Astrocyte (in vitro differentiated cells and primary cell): ENCODE data around the gene LRRC57. TPM values are rescaled to one million over a fixed set of nuclear protein-coding genes. Genes with fewer than 3 reads are reported as not detected.

Source experiments
- DNase-seq: peaks from one replicate; pipeline ENCODE4 v3.0.0-alpha.2; 2010; ENCODE audit warnings: low read depth
- FAIRE-seq: peaks from 2 replicates; lab custom pipeline; 2011; peaks lifted over from hg19 to GRCh38; lab: Jason Lieb, UNC
- H2AFZ ChIP-seq: 2 replicates; pipeline ENCODE4 v1.6.0; 2012; ENCODE audit warnings: low read depth, low read length, inconsistent platforms
- H3K27ac ChIP-seq: 2 replicates; pipeline ENCODE4 v1.5.1; 2011; ENCODE audit warnings: low read depth, low read length, inconsistent platforms
- H3K27me3 ChIP-seq: 2 replicates; pipeline ENCODE4 v1.6.0; 2011; ENCODE audit warnings: low read length, inconsistent platforms; ENCODE audit not compliant: insufficient read depth
- H3K36me3 ChIP-seq: 2 replicates; pipeline ENCODE4 v1.5.1; 2011; ENCODE audit warnings: low read length, inconsistent platforms; ENCODE audit not compliant: insufficient read depth
- H3K4me1 ChIP-seq: 2 replicates; pipeline ENCODE4 v1.5.1; 2011; ENCODE audit warnings: low read length, inconsistent platforms; ENCODE audit not compliant: insufficient read depth
- H3K4me2 ChIP-seq: 2 replicates; pipeline ENCODE4 v1.6.0; 2012; ENCODE audit warnings: low read length, inconsistent platforms
- H3K4me3 ChIP-seq: 2 replicates; pipeline ENCODE4 v1.5.1; 2011; ENCODE audit warnings: low read depth, mild to moderate bottlenecking, low read length, inconsistent platforms; ENCODE audit not compliant: insufficient read depth
- H3K79me2 ChIP-seq: 2 replicates; pipeline ENCODE4 v1.6.0; 2012; ENCODE audit warnings: mild to moderate bottlenecking, low read length, inconsistent platforms; ENCODE audit not compliant: insufficient read depth
- H3K9ac ChIP-seq: 2 replicates; pipeline ENCODE4 v1.6.0; 2012; ENCODE audit warnings: mild to moderate bottlenecking, low read length, inconsistent platforms
- H3K9me3 ChIP-seq: 2 replicates; pipeline ENCODE4 v1.5.1; 2012; ENCODE audit warnings: low read depth, mild to moderate bottlenecking, low read length, inconsistent platforms; ENCODE audit not compliant: insufficient read depth
- H4K20me1 ChIP-seq: 2 replicates; pipeline ENCODE4 v1.6.0; 2012; ENCODE audit warnings: low read length, inconsistent platforms; ENCODE audit not compliant: insufficient read depth
- H3K27ac Mint-ChIP-seq: one replicate; pipeline ENCODE4 v1.8.0; 2021; ENCODE audit warnings: mild to moderate bottlenecking, mixed read lengths; ENCODE audit not compliant: unreplicated experiment
- H3K27me3 Mint-ChIP-seq: one replicate; pipeline ENCODE4 v1.8.0; 2021; ENCODE audit warnings: low read depth, mixed read lengths; ENCODE audit not compliant: unreplicated experiment
- H3K36me3 Mint-ChIP-seq: one replicate; pipeline ENCODE4 v1.8.0; 2021; ENCODE audit warnings: low read depth, mixed read lengths; ENCODE audit not compliant: unreplicated experiment
- H3K4me1 Mint-ChIP-seq: one replicate; pipeline ENCODE4 v1.8.0; 2021; ENCODE audit warnings: low read depth, mixed read lengths; ENCODE audit not compliant: unreplicated experiment
- H3K4me3 Mint-ChIP-seq: one replicate; pipeline ENCODE4 v1.8.0; 2021; ENCODE audit warnings: mild to moderate bottlenecking, moderate library complexity, mixed read lengths; ENCODE audit not compliant: unreplicated experiment
- H3K9me3 Mint-ChIP-seq: one replicate; pipeline ENCODE4 v1.8.0; 2021; ENCODE audit warnings: mild to moderate bottlenecking, mixed read lengths; ENCODE audit not compliant: unreplicated experiment
- EZH2 ChIP-seq: IDR thresholded peaks from 2 replicates; pipeline ENCODE4 v1.6.1; 2012; ENCODE audit warnings: mild to moderate bottlenecking, low read length, inconsistent platforms; ENCODE audit not compliant: insufficient read depth
- total RNA-seq: library from RNA; stranded (reverse); gene quantifications from 2 replicates; pipeline ENCODE4 v1.2.1, GENCODE V29; 2021
- TF ChIP-seq, protein P1 (sequence below): IDR thresholded peaks from 2 replicates; pipeline ENCODE4 v1.5.1; 2011; ENCODE audit warnings: low read depth, mild to moderate bottlenecking, inconsistent platforms, low read length, moderate library complexity; ENCODE audit not compliant: insufficient read depth

LRRC57 gene
- total RNA-seq, 1 donor from 2014 or later: 27.6 TPM

DNA sequence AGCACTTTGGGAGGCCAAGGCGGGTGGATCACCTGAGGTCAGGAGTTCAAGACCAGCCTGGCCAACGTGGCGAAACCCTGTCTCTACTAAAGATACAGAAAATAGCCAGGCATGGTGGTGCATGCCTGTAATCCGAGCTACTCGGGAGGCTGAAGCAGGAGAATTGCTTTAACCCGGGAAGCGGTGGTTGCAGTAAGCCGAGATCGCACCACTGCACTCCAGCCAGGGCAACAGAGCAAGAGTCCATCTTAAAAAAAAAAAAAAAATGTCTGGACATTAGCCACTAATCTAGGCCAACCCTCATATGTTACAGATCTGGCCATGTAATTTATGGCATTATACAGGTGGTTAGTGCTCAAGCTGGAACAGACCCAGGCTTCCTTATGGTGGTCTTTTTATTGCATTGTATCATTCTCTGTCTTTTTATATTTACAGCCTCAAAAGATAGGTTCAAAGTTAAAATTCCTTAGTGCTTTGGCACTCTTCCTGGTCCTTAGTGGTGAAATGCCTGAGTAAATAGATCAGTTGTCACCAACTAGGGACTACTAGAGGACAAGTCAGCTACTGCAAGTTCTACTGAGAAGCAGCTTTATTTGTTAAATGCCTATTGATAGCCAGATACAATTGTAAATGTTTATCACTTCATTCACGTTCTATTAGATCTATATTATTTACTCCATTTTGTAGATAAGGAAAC, 42.8 kb upstream of the LRRC57 start:
- Histone ChIP-seq H3K27me3 (no peaks in the 10 kb centered on the region), H4K20me1 (peaks cover 4% of the 10 kb centered on the region), H3K9me3 (no peaks in the 10 kb centered on the region), H3K27ac (no peak overlapping the region), H3K4me1 (no peaks in the 10 kb centered on the region), H3K4me2 (no peak overlapping the region), H3K36me3 (no peaks in the 10 kb centered on the region), H3K4me3 (no peak overlapping the region), H2AFZ (no peak overlapping the region), H3K79me2 (no peaks in the 10 kb centered on the region), H3K9ac (no peak overlapping the region)
- peak; percentile 40 for DNase-seq
- FAIRE-seq: no peak
- no peak overlapping the region for H3K4me3 Mint-ChIP-seq
- no peak overlapping the region for H3K27ac Mint-ChIP-seq
- no peak for TF ChIP-seq EZH2
- TF ChIP-seq, protein P1, sequence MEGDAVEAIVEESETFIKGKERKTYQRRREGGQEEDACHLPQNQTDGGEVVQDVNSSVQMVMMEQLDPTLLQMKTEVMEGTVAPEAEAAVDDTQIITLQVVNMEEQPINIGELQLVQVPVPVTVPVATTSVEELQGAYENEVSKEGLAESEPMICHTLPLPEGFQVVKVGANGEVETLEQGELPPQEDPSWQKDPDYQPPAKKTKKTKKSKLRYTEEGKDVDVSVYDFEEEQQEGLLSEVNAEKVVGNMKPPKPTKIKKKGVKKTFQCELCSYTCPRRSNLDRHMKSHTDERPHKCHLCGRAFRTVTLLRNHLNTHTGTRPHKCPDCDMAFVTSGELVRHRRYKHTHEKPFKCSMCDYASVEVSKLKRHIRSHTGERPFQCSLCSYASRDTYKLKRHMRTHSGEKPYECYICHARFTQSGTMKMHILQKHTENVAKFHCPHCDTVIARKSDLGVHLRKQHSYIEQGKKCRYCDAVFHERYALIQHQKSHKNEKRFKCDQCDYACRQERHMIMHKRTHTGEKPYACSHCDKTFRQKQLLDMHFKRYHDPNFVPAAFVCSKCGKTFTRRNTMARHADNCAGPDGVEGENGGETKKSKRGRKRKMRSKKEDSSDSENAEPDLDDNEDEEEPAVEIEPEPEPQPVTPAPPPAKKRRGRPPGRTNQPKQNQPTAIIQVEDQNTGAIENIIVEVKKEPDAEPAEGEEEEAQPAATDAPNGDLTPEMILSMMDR: peak; percentile 25
- H3K9me3 Mint-ChIP-seq: peaks cover 2% of the 10 kb centered on the region
- H3K36me3 Mint-ChIP-seq: no peaks in the 10 kb centered on the region
- H3K27me3 Mint-ChIP-seq: no peaks in the 10 kb centered on the region
- H3K4me1 Mint-ChIP-seq: peaks cover 12% of the 10 kb centered on the region

DNA sequence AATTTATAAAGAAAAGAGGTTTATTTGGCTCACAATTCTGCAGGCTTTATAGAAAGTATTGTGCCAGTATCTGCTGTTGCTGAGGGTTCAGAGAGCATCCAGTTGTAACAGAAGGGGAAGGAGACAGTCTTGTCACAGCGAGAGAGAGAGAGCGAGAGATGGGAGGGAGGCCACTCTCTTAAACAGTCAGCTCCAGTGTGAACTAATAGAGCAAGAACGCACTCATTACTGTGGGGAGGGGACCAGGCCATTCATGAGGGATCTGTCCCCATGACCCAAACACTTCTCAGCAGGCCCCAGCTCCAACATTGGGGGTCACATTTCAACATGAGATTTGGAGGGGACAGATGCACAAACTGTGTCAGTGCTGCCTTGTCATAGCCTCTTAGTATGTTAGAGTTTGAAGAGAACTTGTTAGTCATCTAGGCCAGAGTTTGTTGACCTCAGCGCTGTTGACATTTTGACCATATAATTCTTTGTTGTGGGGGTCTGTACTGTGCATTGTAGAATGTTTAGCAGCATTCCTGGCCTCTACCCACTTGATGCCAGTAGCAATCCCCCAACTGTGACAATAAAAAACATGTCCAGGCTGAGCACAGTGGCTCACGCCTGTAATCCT, 42.1 kb upstream of the LRRC57 start:
- no peaks in the 10 kb centered on the region for H3K27me3 ChIP-seq
- H3K36me3 ChIP-seq: no peaks in the 10 kb centered on the region
- peaks cover 2% of the 10 kb centered on the region for H3K9me3 Mint-ChIP-seq
- no peak overlapping the region for H2AFZ ChIP-seq
- H3K9me3 ChIP-seq: no peaks in the 10 kb centered on the region
- no peak overlapping the region for H3K27ac Mint-ChIP-seq
- H3K4me3 ChIP-seq: no peak overlapping the region
- H3K4me2 ChIP-seq: no peak overlapping the region
- H4K20me1 ChIP-seq: peaks cover 4% of the 10 kb centered on the region
- no peaks in the 10 kb centered on the region for H3K79me2 ChIP-seq
- peaks cover 1% of the 10 kb centered on the region for H3K36me3 Mint-ChIP-seq
- no peak for TF ChIP-seq EZH2
- no peaks in the 10 kb centered on the region for H3K4me1 ChIP-seq
- no peak for FAIRE-seq
- no peak overlapping the region for H3K4me3 Mint-ChIP-seq
- no peak overlapping the region for H3K9ac ChIP-seq
- H3K27ac ChIP-seq: no peak overlapping the region
- H3K4me1 Mint-ChIP-seq: peaks cover 8% of the 10 kb centered on the region
- no peak for DNase-seq
- H3K27me3 Mint-ChIP-seq: no peaks in the 10 kb centered on the region

GRCh38 chr15:42584031-42584765, 35.6 kb upstream of the LRRC57 start:
- peak overlapping the region; percentile 72 for H3K27ac Mint-ChIP-seq

More at GRCh38 chr15:42584031-42584765, 35.6 kb upstream of the LRRC57 start:
- peaks cover 17% of the 10 kb centered on the region for H3K4me1 ChIP-seq
- H3K4me2 ChIP-seq: peak overlapping the region; percentile 55
- H3K27ac ChIP-seq: no peak overlapping the region
- H3K9me3 ChIP-seq: no peaks in the 10 kb centered on the region
- Mint-ChIP-seq H3K36me3 (peaks cover 2% of the 10 kb centered on the region), H3K4me3 (peak overlapping the region; percentile 23), H3K4me1 (peaks cover 29% of the 10 kb centered on the region), H3K9me3 (no peaks in the 10 kb centered on the region), H3K27me3 (no peaks in the 10 kb centered on the region)
- no peak for TF ChIP-seq EZH2
- TF ChIP-seq, protein P1: no peak
- no peak overlapping the region for H2AFZ ChIP-seq
- H3K36me3 ChIP-seq: no peaks in the 10 kb centered on the region
- no peak overlapping the region for H3K4me3 ChIP-seq
- DNase-seq (peak; percentile 47), FAIRE-seq (no peak)
- no peaks in the 10 kb centered on the region for H3K27me3 ChIP-seq
- H4K20me1 ChIP-seq: peaks cover 32% of the 10 kb centered on the region
- H3K9ac ChIP-seq: peak overlapping the region; percentile 24
- peaks cover 13% of the 10 kb centered on the region for H3K79me2 ChIP-seq
